Measurements from ENCODE around the gene LGR4.
A peak's percentile ranks its signal among the peaks of the same experiment; 100 is the strongest.

LGR4 gene

DNA sequence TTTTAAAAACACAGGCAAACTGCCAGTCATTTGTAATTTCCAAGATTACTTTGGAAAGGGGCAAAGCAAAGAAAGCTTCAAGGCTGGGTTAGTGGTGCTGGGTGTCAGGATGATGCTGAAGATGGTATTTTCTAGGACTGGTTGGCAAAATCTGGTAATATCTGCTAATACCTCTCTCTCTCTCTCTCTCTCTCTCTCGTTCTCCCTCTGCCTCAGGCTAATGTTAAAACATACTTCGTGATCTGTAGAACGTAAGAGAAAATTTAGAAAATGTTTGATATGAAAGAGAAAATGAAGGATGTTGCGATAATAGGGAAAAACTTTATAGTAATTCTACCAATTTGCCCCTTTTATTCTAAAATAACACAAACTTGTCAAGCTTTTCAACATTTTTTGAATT, 9.4 kb upstream of the LGR4 start:
- DNase-seq: no peak

DNA sequence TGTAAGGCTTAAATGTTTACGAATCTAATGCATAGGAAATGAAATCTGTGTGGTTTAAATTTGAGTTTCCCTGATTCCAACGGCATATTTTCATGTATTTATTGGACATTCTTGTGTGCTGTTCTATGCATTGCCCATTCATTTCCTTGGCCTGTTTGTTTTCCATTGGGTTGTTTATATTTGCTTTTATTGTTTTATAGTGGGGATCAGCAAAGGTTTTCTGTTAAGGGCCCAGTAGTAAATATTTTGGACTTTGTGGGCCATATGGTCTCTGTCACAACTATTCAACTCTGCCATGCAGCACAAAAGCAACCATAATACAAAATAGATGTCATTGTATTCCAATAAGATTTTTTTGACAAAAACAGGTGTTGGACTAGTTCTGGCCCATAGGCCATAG, 5.2 kb upstream of the LGR4 start:
- DNase-seq: no peak

DNA sequence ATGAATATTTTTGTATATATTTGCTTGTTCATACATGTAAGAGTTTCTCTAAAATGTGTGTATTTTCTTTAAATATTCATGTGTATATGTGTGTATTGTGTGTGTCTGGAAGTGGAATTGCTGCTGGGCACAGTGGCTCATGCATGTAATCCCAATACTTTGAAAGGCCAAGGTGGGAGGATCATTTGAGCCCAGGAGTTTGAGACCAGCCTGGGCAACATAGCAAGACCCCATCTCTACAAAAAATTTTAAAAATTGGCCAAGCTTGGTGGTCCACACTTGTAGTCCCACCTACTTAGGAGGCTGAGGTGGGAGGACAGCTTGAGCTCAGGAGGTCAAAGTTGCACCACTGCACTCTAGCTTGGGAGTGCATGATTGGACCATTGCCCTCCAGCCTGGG, 4.7 kb upstream of the LGR4 start:
- DNase-seq: no peak

DNA sequence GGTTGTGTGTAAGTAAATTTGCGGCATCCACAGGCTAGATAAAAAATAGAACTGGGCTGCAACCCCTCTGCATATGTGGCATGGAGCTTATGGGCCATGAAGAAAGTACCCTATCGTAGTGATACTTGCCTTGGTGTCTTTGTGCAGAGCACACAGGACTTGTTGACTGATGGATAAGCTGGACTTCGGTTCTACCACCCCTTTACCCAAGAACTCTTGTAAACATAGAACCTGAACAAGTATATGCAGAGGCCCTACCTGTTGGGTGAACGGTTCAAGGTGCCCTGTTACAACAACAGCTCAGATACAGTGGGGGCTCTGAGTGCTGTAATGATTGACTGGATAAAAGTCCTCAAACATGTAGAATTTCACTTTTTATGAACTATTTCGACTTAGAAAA, 3.0 kb upstream of the LGR4 start:
- no peak for DNase-seq

DNA sequence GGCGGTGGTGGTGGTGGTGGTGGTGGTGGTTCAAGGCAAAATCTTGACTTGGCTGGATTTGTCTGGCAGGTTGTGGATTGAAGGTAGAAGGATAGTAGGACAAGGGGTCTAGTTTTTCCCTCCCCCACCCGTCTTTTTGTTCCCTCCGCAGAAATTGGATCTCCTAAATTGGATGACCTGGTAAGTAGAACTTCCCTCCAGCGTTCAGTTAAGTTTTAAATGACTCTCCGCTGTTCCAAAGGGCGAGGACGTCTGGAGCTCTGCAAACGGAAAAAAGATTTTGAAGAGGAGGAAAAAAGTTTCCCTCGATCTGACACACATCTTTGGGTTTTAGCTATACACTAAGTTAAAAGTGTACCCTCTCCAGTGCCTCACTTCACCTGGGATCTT, 422 bp upstream of the LGR4 start:
- DNase-seq: no peak

DNA sequence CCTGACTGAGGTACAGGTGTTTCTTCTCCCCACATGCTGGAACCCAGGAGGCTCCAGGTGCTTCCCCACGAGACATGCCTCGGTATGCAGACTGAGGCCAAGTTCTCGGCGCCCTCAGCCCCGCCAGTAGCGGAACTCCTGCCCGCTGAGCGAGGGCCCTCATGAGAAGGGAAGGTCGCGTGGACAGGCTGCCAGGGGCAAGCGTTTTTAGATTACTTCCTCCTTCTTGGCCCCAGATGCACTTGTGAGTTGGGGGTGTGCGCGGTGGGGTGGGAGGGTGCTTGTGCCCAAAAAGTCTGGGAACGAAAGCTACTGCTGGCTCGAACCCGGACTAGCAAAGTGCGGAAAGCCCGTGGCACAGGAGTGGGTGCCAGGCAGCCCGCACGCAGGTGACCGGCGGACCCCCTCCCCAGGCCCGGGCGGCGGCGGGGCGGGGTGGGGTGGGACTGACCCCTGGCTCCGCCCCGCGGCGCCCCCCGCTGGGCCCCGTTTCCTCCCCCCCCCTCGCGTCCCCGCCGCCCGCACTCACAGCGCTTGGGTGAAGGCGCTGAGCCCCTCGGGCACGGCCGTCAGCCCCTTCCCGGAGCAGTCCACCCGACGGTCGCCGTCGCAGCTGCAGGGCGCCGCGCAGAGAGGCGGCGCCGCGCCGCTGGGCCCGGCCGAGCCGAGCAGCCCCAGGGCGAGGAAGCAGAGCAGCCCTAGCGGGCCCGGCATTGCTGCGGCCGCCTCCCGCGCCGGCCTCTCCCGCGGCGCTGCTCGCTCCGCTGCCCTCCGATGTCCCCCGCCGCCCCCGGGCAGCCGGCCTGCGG, 797 bp downstream of the LGR4 start:
- DNase-seq: peak; percentile 10

DNA sequence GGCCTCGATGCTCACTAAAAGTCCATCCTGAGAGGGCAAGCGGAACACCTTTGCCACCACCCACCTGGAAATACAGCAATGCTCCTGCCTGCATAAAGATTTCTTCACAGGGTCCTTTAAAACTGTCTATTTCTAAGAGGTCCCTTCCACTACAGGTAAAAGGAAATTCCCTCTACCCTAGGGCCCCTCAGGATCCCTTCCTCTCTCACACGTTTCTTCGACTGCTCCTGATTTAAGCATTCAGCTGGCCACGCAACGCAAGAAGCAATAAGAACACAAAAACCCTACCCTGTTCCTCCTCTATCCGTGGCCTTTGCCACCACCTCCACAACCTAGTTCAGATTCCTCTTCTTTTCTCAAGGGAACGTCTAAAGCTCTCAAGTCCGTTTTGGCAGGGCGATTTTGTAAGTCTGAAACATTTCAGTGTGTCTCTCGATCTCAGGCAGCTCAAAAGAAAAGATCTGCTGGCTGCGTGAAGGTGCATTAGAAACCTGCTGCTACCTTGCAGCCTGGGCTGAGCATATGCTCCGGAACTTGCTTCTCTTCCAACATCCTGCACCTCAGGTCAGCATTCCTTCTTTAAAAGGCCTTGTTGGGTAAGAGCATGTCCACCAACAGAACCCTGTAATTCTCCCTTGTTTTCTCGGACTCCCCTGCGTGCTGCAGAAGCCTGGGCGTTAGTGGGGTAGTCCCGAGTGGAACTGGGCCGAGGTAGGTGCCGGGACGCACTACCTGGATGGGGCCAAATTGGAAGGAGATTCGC, 1.6 kb downstream of the LGR4 start:
- DNase-seq: no peak

DNA sequence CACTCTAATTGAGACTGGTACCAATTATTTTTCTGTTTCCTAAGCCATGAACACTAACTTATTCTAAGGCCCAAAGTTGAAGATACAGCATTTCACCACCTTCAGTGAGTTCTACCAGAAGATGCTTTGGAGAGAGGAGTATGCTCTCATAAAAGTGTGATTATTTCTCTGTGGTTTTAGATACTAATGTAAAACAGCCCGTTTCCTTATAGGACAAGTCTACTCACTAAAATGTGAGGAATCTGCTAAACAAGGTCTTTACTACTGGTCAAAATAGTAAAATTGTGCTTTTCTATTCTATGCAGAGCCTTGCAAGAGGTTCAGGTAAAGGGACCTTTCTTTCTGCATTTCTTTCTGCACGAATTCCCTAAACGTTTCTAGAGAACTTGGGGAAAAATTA, 2.4 kb downstream of the LGR4 start:
- no peak for DNase-seq

DNA sequence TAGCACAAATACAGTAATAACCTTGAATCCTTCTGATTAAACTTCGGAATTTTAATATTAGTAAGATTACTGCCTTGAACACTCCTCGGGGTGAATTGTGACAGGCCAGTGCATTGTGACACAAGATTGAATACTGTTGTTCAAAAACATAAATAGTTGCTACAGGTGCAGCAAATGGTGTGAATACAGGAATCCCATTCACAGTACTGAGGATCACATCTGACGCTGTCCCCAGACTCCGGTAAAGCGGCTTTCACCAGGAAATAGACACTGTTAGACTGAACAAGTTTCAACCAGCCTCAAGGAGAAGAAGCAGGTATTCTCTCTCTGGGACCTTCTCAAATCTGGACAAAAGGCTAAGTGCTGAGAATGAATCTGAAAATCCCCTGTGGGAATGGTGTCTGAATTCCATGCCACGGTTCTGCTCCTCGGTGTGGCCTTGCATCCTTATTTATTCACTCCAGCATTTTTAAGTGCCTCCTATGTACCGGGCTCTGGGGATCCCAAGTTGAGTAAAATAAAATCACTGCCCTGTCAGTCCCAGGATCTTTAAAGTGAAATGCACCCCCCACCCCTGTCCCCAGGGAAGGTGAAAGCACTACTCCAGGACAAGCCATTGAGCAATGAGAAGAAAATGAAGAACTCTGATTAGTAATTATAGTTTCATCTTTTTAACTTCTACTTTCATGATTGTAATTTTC, 3.4 kb downstream of the LGR4 start:
- DNase-seq: no peak

DNA sequence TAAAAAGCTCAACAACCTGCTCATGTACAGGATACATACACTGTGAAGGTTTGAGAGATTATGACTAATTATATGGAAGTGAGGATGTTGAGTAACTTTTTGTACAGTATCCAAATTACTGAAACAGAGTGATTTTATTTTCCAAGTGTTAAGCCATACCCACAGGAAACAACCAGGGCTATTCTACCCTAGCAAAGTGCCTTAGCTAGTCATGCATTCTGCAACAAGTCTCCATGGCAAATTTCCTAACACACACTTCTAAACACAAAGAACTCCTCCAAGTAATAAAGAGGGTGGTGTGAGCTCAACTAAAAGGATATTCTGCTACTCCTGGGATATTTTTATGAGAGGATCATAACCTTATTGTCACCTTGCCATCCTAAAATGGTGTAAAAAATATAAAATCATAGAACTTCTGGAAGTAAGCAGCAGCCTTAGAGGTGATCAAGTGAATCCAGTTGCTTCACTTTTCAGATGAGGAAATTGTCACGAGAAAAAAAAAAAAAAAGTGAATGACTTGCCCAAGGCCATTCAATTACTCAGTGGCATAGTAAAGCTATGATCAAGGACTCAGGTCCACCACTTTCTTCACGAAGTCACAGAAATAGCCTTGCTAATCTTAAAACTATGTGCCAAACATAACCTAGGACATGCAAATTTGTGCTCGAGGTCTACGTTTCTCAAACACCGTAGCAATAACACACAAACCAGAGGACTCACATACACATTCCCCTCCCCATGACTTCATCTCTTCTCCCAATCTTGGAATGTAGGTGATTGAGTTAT, 4.2 kb downstream of the LGR4 start:
- no peak for DNase-seq

DNA sequence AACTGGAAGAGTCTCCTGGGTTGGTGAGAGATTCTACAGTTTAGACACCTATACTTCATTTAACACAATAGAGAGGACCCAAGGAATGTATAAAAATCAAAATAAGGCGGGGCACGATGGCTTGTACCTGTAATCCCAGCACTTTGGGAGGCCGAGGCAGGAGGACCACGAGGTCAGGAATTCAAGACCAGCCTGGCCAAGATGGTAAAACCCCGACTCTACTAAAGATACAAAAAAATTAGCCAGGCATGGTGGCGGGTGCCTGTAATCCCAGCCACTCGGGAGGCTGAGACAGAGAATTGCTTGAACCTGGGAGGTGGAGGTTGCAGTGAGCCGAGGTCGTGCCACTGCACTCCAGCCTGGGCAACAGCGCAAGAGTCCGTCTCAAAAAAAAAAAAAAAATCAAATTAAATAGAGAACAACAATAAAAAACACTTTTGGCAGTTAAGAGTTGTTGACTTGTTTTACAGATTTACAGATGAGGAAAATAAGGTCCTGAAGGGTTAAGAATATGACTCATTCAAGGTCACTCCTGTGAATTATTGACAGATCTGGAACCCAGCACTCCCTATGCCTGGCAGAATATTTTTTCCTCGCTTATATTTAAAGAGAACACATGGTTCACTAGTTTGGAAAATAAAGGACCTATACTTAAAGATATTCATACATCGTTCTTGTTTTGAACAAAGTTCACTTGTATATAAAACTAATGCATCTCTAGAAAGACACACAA, 5.2 kb downstream of the LGR4 start:
- no peak for DNase-seq

DNA sequence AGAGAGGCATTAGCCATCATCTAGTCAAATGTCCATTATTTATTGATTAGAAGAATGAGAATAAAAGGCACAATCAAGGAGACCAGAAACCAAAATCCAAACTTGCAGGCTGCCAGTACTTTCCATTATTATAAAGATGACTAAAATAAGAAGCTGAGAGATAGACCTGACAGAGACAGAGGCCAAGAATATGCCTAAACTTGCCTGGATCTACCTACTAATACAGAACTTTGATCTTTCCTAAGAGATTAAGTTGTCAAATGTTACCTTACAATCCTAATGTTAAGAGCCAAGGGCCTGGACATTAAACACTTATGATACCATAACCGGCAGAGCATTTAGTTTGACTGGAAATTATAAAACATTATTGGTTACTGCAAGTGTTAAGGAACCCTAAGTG, 6.2 kb downstream of the LGR4 start:
- no peak for DNase-seq

DNA sequence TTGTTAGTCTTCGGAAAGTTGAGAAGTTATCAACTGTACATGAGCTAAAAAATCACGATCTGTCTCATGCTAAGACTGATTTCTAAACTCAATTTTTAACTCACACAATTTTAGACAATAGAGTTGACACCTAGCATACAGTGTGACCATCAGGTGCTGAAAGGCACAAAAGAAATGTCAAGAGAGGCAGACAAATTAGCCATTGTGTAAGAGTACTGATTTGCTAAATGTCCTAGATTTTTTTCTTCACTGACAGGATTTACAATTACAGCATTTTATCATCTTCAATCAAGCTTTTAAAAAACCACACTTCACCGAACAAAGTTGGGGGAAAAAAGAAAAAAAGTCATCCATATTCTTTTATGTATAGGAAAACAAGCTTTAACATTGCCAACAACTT, 7.0 kb downstream of the LGR4 start:
- no peak for DNase-seq

DNA sequence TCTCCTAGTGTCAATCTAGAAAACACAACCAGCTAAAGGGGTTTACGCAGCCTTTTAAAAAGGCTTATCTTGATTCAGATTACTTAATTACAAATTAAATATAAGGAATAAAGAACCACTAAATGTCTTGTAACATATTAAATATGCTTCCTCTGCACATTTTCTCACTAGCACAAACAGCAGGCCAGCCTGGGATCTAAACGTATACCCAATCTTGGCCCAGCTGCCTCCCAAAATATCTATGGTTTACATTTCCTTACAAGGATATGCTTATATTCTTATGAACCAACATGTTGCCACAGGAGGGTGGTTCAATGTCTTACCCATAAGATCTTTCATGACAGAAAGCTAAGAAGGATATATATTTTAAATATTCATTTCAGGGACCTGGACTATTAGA, 7.7 kb downstream of the LGR4 start:
- no peak for DNase-seq

DNA sequence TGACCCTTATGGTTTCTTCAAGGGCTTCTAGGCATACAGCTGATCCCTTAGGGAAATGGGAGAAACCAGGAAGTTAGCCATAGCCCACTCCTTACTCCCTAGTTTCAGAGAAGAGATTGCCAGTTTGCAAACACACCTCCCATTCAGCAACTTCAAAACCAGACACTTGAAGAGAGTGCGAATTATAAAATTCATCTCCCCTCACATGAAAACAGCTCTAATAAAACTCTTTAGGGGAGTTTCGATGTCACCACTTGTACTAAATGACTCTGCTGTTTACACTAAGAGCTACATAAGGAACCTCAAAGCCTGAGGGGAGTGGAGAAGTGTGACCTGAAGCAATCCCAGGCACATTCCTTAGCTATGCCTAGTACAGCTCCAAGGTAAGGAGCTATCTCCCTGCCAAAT, 8.3 kb downstream of the LGR4 start:
- no peak for DNase-seq

DNA sequence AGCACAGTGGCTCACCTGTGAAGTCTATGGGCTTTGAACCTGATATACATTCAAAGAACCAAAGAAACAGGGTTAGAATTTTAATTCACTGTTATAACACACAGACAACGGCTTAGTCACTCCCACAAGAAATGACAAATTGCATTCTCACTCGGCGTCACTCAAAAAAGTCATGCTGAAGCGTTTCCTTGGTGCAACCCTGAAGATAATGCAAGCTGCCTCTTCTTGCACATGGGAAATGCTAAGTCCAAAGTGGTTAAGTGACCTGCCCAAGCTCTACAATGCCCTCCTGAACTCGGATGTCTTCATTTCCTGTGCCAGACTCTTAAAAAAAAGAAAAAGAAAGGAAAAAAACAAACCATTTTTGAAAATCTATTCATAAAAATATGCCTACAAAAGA, 10.0 kb downstream of the LGR4 start:
- no peak for DNase-seq

DNA sequence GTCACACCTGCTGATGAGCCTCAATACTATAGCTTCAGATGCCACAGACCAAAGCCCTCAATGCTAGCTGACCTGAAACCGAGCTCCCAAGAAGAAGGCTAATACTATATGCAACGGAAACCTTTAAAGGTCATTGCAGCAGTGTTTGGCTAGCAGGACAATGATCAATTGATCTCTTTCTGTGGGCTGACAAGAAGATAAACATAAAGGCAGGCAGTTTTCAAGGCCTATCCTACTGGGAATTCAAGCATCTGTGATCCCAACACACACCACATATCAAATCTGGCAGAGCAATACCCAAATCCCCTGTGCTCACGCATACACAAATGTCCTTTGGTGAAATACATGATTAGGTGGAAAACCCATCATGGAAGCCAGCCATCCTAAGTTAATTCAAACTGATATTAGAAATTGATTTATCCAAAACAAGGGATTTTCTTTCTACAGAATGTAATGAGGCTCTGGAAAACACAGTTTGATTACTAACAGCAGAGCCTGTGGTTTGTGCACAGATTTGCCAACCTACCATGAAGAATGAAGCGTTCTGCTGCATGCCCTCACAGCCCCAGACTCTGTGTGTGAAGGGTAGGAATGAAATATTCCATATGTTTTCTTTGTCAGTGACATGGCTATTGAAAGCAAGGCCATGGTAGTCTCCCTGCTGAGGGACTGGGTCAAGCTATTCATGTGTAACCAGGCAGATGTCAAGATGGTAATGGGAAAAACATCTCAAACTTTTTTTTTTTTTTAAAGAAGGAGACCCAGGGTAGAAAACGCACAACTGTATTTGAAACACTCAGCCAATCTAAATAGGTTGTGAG, 12.2 kb downstream of the LGR4 start:
- DNase-seq: no peak

DNA sequence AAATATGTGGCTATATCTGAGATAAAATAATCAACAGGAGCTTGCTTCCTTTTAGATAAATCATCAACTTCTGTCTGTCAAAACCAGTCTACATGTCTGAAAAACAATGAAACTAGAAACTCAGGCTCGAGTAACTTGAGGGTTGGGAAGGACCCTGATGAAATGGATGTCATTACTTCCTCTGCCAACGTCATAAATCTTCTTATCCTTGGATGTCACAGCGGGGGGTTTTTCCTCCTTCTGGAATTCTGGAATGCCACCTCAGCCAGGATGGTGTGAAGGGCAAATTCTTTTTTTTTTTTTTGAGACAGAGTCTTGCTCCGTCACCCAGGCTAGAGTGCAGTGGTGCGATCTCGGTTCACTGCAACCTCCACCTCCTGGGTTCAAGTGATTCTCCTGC, 13.4 kb downstream of the LGR4 start:
- no peak for DNase-seq

DNA sequence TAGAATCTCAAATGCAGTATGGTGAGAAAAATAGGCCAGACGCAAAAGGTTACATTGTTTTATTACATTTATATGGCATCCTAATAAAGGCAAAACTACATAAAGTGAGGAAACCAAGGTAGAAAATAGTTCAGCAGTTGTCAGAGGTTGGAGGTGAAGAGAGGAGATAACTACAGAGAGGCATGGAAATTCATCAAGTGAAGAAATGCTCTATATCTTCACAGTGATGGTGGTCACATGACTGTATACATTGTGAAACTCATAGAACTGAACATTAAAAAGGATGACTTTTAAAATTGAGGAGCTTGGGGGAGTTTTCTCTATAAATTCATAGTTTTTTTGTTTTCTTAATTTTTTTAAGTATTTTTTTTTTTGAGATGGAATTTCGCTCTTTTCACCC, 14.4 kb downstream of the LGR4 start:
- DNase-seq: no peak

DNA sequence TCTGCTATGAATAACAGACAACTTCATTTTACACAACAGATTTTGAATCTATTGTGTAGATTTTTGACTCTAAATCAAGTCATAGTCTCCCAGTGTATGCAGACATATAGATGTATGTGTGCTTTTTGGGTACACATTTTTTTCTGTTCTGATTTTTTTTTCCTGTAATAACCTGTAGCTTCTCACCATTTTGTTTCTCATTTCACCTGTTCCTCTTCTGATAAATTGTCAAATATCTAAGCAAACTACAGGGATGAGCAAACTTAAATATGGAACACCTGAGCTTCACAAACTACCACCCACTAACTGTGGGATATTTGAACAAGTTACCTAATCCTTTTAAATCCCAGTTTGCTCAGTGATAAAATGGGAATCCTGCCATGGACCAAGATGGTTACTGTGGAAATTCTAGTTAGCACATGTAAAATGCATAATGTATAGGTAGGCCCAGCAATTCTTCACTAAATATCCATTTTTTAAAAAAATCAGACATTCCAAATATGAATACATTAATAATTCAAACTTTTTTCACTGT, 15.7 kb downstream of the LGR4 start:
- no peak for DNase-seq

DNA sequence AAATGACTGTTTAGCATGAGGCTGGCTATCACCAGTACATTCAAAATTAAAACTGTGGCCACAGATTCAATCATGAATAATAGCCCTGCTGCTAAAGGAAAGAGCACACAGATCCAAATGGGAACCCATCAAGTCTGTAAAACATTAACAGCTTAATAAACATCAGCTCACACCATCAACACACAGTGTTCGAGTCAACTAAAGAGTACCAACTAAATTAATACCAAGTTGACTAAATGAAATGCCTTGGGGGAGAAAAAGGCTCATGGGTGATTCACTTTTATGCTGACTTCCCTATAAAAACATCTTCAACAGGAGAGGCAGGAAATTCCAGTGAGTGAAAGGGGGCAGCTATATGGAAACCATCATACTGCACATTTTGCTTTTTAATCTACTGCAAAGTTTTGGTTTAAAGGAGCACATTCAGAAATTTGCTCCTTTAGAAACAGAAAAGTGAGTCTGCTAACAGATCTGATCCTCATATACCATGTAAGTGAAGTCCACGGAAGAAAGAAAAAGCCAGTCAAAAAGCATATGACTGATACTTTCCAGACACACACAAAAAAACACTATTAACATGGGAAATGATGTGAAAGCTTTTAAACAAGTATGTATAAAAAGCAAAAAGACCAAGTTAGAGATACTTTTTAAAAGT, 16.3 kb downstream of the LGR4 start:
- DNase-seq: no peak
